ENCODE data around the gene ITGA1.
"Not testable (repeated sequence)": the region's sequence is repeated elsewhere in the genome, so short reads cannot be mapped to it uniquely, and the experiment has no call there.

ITGA1 gene

DNA sequence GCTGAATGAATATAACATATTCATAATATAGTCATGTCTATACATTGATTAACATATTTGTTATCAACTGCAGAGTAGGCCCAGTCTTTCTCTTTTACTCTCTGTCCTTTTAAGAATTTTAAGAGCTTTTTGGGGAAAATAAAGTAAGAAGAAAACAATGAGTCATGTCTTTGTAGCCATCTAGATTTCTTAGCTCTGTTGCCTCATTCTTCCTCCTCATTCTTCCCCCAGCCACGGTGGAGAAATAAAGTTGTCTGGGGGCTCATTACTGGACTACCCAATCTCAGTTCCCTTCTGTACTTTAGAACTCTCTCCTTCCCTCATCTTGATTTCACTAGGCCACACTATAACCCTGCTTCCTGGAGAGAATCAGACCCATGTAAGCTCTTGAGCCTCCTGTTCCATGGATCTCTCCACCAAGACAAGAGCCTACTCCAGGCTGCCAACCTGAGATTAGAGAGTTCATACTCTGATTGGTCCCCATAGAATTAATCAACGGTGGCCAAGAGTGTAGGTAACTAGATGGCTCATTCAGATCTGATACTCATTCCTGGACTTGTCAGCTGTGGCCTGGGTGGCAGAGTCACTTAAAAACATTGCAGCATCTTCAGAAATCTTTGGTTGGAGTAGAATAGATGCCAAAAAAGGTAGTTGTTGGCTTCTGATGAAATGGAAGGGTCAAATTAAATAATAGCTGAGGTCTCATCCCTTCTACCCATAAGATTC, 44.2 kb downstream of the ITGA1 start:
- no peak for DNase-seq (ENCODE audit: low spot score)

DNA sequence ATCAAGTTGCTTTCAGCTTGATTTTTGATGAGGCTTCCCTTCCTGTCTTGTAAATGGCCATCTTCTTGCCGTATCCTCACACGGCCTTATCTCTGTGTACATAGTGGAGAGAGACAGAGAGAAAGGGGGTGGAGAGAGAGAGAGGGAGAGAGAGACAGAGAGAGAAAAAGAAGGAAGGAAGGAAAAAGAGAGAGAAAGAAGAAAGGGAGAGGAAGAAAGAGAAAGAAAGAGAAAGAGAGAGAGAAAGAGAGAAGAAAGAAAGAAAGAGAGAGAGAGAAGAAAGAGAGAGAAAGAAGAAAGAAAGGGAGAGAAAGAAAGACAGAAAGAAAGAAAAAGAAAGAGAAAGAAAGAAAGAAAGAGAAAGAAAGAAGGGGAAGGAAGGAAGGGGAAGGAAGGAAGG, 46.6 kb downstream of the ITGA1 start:
- DNase-seq (ENCODE audit: low spot score), result no peak

DNA sequence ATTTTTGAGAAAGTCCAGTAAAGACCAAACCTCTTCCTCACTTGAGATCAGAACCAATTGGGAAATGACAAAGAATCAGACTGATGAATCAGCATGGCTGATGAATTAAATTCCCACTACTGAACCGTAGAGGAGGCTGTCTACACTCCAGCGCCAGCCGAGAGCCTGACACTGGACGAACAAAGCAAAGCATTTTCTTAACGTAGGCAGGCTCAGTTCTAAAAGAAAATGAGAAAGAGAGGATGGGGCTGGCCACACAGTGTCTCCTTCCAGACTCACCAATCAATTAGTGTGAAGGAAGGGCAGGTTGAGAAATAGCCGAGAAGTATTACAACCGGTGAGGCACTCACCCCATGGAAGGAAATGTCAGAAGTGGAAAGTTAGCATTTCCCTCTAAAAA, 49.4 kb downstream of the ITGA1 start:
- DNase-seq (ENCODE audit: low spot score), result no peak

DNA sequence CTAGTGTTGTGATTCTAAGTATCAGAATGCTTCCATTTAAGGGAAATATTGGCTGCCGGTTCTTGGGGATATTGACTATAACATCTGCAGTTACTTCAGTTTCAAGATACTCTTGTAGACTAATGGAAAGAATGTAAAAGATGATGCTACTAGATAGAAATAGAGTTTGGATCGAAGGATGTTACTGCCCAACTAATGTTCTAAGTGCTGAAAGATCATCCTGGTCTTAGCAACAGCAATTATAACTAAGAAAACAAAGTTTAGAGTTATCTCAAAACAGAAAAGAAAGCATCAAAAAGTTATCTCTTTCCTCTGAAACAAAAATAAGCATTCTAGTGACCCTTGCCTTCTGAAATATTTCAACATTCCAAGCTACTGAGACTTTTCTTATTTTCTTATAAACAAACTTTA, 49.9 kb downstream of the ITGA1 start:
- no peak for DNase-seq (ENCODE audit: low spot score)

DNA sequence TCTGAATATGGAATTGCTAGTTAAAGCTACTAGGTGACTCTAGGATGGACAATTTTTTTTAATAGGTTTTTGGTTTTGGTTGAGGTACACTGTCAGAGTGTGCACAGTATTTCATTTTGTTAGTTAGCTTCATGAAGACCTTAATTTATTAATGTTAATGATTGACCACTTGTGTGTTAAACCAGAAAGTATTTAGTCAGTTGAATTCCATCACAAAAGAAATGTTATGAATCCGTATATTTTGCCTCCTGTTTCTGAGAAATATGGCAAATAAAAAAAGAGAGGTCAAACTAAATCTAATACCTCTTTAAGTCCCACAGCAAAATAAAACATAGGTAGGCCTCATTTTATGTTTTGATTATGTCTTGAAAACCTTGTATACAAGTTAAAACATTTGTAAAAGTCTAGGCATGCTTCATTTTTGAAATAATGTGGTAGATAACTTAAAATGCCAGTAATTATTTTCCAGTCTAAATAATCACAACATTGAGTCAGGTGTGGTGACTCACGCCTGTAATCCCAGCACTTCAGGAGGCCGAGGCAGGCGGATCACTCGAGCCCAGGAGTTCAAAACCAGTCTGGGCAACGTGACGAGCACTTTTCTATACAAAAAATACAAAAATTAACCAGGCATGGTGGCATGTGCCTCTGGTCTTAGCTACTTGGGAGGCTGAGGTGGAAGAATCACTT, 50.8 kb downstream of the ITGA1 start:
- DNase-seq (ENCODE audit: low spot score), result no peak

DNA sequence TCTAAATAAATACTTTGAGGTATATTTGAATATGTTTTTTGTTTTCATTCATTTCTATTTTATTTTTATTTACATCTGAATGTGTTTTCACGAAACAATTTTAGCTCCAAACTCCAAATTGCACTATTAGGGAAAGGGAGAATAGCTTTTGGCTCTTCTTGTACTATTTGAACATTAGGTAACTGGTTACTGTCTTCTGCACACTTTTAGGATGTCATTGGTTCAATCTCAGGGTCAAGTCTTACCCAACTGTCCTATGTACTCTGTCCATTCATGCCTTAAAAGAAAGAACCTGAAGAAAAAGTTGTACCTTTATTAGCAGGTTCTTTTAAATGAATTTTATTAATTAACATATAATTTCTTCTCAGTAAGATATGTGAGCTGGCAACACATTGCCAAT, 51.6 kb downstream of the ITGA1 start:
- no peak for DNase-seq (ENCODE audit: low spot score)

DNA sequence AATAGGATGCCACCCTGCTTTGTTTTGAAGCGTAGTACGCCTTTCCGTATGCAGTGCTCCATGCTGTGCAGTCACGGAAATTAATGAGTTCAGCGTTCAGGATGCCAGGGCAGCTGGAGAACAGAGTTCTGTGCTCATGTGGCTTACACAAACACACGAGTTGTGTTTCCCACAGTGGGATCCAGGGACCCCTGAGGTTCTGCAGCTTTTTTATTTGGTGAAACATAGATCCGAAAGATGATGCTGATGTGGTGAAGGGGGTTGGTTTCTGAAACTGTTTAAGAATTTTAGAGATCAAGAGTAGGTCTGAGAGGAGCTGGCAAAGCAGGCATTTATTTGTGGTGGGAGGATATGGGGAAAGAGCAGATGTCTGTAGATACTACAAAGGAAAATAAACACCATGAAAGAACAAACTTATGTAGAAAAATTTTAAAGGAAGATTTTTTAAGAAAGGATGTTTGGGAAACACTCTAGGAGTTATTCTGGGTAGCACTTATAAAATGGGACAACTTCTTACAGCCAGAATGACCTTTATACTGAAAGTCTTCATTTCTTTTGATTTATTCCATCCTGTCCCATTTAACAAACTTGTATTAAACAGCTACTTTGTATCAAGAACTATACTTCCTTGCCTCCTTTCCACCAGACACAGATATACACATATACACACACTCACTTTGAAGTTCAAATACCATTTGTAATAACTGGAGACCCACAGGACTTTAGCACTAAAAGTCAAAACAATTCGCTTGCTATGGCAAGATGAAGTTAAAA, 52.7 kb downstream of the ITGA1 start:
- no peak for DNase-seq (ENCODE audit: low spot score)

DNA sequence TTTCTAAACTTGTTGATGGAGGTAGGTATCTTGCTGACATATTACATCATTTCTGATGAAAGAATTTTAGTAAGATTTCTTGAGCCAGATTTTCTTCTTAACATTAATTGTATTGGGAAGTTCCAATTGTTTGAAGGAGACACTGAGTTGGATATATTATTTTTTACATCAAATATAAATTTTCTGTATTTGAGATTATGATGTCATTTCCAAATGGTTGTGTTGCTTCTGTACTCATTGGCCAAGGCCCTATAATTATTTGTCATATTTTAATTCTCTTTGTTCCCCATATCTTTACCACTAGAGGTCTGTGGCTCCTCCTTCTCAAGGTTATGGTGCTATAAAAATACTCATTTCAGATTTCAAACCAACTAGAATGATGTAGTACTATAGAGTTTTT, 53.4 kb downstream of the ITGA1 start:
- no peak for DNase-seq (ENCODE audit: low spot score)

DNA sequence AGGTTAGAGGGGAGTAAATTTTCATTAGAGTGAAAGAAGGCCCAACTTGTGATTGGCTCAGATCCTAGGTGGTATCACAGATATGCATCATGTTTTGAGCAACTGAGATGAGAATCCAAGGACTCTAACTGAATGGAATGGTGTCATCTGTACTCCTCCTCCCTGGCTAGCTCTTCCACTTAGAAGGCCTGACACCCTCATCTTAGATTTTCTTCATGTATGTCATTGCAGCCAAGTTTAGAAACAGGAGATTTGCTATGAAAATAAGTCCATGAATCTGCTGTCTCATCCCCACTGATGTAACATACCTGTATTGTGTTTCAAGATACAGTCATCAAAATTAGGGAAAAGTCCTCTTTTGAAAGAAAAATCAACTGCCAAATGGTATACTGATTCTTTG, 54.4 kb downstream of the ITGA1 start:
- DNase-seq (ENCODE audit: low spot score), result no peak

DNA sequence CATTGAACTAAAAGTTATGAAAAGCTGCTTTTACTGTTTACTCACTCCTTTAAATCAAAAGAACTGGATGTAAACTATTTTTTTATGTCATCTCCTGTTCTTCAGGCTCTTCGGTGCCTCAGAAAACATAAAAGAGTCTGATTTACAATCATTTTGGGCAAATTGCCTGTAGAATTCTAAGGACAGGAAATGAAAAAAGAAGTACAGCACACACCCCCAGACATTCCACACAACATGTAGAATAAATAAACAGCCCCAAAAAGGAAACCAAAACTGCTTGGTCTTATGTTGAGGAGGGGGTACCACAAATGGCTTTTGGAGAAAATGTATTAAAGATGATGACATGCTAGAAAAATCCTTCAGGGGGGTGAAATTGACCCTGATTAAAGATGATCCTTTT, 57.2 kb downstream of the ITGA1 start:
- DNase-seq (ENCODE audit: low spot score), result no peak

DNA sequence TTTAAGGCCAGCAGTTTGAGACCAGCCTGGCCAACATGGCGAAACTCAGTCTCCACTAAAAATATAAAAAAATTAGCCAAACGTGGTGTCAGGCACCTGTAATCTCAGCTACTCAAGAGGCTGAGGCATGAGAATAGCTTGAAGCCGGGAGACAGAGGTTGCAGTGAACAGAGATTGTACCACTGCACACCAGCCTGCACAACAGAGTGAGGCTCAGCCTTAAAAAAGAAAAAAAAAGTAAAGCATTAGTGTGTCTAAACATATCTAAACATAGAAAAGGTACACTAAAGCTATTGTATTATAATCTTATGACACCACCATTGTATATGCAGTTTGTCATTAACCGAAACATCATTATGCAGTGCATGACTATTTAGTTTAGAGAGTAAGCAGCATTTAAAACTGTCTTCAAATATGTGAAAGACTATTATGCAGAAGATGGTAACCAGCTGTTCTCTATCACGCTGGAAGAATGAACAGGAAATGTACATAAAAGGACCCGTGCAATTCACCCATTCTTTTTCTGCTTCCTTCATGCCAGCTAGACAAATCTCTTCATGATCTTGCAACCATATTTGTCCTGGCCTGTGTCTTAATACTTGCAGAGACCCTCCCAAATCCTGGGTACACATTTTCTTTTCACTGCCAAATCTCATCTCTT, 58.6 kb downstream of the ITGA1 start:
- no peak for DNase-seq (ENCODE audit: low spot score)

DNA sequence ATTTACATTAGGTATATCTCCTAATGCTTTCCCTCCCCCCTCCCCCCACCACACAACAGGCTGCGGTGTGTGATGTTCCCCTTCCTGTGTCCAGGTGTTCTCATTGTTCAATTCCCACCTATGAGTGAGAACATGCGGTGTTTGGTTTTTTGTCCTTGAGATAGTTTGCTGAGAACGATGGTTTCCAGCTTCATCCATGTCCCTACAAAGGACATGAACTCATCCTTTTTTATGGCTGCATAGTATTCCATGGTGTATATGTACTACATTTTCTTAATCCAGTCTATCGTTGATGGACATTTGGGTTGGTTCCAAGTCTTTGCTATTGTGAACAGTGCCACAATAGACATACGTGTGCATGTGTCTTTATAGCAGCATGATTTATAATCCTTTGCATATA, 61.0 kb downstream of the ITGA1 start:
- DNase-seq (ENCODE audit: low spot score), result not testable (repeated sequence)

DNA sequence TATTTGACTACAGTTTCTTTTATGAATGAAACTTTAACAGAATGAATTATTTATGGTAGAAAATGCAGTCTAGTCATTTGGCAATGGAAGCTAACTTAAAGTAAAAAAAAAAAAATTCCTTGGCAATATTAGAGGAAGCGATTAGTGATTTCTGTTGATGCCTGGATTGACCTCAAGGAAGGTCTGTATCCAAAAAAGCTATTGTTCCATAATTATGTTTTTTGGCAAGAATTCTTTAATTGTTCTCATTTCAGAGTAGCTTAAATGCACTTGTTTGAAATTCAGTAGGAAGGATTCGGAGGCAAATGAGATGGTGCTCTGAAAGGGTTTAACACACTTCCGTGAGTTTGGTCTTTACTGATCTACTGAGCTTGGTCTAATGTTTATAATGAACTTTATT, 61.8 kb downstream of the ITGA1 start:
- no peak for DNase-seq (ENCODE audit: low spot score)

DNA sequence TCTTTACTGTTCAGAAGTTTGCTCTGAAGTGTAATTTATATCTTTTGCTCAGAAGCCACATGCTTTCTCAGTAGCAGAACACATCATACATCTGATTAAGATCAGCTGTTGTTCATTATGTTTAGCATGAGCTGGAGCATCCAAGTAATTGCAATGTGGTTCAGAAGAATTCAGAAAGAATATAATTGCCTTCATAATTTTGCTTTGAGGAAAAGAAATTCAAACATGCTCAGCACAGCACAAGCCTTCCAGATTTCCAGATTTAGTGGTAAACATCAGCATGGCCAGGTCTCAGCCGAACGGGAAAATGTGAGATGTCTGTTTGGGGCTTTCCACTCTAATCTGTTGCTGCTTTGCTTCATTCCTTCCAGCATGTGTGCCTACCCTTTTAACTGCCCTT, 65.9 kb downstream of the ITGA1 start:
- DNase-seq (ENCODE audit: low spot score), result no peak

DNA sequence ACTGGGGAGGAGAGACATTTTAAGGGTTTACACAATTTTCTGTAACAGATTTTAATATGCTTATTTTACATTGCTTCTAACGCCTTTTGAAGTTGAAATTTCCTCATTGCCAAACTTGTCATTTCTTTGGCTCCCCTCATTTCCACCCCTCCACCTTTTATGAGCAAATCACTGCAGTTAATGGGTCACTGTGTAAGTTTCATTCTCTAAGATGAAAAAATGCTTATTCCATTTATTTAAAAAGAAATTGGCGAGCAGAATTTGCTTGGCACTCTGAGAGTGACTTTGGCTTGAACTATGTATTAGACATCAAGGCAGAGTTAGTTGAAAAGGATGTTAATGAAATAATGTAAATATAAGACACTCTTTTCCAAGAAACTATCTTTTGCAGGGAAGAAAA, 66.6 kb downstream of the ITGA1 start:
- no peak for DNase-seq (ENCODE audit: low spot score)

DNA sequence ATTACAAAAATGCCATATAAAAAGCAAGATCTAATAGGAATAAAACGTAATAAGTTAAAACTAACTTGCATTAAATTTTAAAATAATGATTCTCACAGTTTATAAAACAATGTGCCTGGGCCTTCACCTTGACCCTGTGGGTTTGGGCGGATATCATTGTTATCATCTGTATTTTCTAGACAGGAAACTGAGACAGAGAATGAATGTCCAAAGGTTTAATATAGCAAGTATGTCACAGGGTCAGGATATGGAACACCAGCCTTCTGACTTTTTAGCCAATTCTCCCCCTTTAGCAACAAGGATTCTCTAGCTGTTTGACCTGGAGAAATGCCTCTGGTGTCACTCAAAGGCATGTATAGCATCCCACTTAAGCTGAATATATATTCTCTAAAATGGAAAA, 67.2 kb downstream of the ITGA1 start:
- no peak for DNase-seq (ENCODE audit: low spot score)

DNA sequence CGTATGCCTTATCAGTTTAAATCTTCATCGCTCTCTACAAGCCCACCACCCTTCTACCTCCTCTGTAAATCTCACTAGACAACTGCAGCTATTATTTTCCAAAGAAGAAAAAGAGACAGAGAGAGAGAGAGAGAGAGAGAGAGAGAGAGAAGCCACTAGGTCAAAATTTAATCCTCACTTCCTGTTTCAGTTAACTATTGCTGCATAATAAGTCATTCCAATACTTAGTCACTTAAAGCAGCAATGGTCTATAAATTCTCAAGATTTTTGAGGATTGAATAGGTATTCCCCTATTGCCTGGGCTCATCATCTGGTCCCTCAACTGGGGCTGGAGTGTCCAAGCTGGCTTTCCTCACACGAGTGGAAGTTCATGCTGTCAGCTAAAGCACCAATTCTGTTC, 68.8 kb downstream of the ITGA1 start:
- no peak for DNase-seq (ENCODE audit: low spot score)

DNA sequence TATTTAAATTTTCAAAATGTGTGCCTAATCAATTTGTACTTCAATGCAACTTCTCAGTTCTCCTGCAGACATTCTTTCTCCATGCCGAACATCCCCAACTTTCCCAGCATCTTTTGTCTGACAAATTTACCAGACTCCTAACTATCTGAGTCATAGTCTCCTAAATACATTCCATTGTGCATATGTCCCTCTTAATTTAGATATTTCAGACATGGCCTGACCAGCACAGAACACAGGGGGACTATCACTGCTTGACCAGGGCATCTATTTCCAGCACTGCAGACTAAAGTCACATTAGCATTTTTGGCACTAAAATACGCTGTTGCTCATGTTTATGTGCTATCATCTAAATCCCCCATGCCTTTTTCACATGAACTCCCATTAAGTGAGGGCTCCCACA, 71.9 kb downstream of the ITGA1 start:
- no peak for DNase-seq (ENCODE audit: low spot score)

DNA sequence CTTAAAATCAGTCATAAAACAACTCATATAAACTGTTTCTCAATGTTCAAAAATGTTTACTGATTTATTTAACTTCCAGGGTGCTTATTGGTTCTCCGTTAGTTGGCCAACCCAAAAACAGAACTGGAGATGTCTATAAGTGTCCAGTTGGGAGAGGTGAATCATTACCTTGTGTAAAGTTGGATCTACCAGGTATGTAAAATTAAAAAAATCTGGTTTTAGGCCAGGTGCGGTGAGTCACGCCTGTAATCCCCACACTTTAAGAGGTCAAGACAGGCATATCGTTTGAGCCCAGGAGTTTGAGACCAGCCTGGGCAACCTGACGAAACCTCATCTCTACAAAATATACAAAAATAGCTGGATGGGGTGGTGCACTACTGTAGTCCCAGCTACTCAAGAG, 73.7 kb downstream of the ITGA1 start:
- no peak for DNase-seq (ENCODE audit: low spot score)

DNA sequence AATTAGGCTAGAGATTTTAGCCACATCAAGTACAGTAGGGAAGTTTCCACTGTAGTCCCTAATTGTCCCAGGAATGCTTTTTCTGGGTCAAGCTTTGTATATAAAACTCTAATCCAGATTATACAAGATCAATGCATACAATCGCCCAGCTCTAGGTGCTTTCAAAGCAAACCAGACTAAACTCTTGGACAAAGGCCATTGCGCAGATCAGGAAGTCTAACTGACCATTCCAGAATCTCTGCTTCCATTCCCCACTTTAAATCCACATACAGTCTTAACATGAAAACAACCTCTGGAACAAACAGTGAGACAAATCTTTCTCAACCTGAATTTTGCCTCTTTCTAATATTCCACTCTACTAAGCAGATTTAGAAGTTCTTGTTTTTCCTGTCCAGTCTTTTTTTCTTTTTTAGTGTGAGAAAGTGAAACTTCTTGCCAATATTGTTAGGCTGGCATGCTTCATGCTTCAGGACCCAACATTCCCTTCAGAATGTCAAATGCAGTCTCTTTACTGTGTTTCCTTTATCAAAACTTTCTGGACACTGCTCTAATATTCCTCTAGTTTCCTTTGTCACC, 76.1 kb downstream of the ITGA1 start:
- DNase-seq (ENCODE audit: low spot score), result no peak

DNA sequence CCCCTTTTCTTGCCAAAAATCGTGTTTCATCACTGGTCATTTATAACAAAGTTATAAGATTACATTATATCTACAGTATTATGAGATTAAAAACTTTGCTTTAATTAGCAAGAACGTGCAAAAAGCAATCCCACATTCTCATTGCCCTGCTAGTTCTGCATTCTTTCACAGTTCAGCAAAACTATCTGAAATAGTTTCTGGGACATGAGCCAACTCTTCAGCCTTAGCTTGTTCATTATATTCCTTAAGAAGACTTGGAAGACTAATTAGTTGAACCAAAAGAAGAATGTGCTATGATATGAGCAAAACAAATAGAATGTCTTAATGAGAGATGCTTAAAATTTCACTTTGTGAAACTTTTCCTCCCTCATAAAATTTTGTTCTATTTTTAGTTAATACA, 76.7 kb downstream of the ITGA1 start:
- no peak for DNase-seq (ENCODE audit: low spot score)

DNA sequence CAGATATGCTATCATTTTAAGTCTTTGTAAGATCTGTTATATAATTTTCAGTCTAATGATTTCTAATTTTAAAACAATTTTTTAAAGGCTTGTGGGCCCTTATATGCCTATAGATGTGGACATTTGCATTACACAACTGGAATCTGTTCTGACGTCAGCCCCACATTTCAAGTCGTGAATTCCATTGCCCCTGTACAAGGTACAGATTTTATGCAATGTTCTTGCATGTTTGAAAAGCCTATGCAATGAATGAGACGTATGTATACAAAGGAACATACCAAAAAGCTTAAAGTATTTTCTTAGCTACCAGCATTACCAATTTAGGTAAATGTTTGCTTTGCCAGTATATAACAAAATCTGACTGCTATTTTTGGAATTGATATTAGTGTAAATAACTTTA, 77.2 kb downstream of the ITGA1 start:
- DNase-seq (ENCODE audit: low spot score), result no peak
